Camera-type eye (tissue), 1 donor: ENCODE measurements around the gene AFAP1L1. TPM values are rescaled to one million over a fixed set of nuclear protein-coding genes. Genes with fewer than 3 reads are reported as not detected.

Experiments
- total RNA-seq: library from RNA; depleted of rRNA; stranded (reverse); fragments of >200 nt; gene quantifications from one replicate; pipeline ENCODE4 v1.2.3, GENCODE V29; 2014

Gene AFAP1L1
- 21.0 TPM for total RNA-seq

GRCh38 chr5:149271716-149272563 is at the start of gene AFAP1L1:
TSS of gene AFAP1L1 (plus strand) at chr5:149271859. CDS start at chr5:149271969, 110 bp downstream.

GRCh38 chr5:149345147-149345891 is 73.7 kb downstream of the AFAP1L1 start, which contains the start of gene GRPEL2:
TSS of gene GRPEL2 (plus strand) at chr5:149345499. CDS start at chr5:149345540, 41 bp downstream.

GRCh38 chr5:149357370-149358293 is 86.0 kb downstream of the AFAP1L1 start, which contains the start of gene PCYOX1L:
TSS of gene PCYOX1L (plus strand) at chr5:149358046. CDS start at chr5:149358069, 23 bp downstream.

GRCh38 chr5:149379177-149379761 is 107.6 kb downstream of the AFAP1L1 start, which contains the start of gene IL17B:
TSS of gene IL17B (minus strand) at chr5:149379292. CDS start at chr5:149379225, 67 bp downstream.

Other genes with a start within 250 kb of the AFAP1L1 start
- 19.6 TPM for gene SH3TC2, start 208.8 kb upstream of the AFAP1L1 start, total RNA-seq
- gene ABLIM3, start 130.4 kb upstream of the AFAP1L1 start, total RNA-seq = 13.1 TPM
- 26.8 TPM for gene GRPEL2, start 73.6 kb downstream of the AFAP1L1 start, total RNA-seq
- gene PCYOX1L, start 86.2 kb downstream of the AFAP1L1 start, total RNA-seq = 19.8 TPM
- gene IL17B, start 107.4 kb downstream of the AFAP1L1 start, total RNA-seq = 7.1 TPM